NCI-H1694 treated with DMSO at 0.1 percent for 48 hours (cell line): ENCODE measurements around the gene RIPK4.
"Not testable (repeated sequence)": the region's sequence is repeated elsewhere in the genome, so short reads cannot be mapped to it uniquely, and the experiment has no call there.

Experiments used
- DNase-seq: peaks from one replicate; lab custom pipeline; 2025; lab: John Stamatoyannopoulos, UW

RIPK4 gene

DNA sequence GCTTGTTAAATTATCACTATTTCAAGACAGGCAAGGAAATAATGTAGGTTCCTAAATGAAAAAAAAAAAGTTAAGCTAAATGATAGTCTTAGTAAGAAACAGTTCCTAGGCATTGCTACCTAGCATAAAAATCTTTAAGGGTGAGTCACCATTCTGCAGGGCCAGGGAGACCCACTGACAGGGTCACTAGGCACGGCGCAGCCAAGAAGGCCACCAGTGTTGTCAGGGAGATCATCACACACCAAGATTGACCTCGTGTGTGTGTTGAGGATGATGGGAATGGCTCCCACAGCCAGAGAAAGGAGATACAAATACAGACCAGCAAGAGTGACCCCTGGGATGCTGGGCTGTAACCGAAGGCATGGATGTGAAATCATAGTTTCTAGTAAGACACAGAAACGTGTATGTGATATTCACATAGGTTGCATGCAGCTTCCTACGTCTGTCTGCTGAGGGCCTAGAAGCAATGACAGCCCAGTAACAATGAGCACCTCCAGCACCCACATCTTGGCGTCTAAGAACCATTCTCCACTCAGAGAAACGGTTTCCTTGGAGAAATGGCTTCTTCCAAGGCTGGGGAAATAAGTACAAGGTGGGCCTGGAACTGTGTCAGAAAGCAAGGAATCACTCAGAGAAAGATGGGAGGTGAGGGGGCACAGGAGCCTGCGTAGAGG is 29.1 kb downstream of the RIPK4 start:
- no peak for DNase-seq

DNA sequence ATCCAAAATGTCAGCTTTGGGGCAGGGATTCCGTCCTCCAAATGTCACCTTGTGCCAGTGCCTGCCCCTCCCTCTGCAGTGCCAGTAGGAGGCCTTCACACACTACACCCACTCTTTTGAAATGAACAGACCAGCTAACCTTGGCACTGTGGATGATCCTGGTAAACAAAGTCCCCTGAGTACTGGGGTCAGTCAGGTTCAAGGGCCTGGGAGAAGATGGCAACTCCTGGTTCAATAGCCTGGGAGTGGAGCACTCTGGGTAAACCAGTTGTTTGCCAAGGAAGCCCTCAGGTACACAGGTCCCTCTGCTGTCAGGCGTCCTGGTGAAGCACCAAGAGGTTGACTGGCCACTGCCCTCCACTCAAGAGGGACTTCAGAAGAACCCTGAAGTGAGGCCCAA is 30.4 kb downstream of the RIPK4 start:
- no peak for DNase-seq

DNA sequence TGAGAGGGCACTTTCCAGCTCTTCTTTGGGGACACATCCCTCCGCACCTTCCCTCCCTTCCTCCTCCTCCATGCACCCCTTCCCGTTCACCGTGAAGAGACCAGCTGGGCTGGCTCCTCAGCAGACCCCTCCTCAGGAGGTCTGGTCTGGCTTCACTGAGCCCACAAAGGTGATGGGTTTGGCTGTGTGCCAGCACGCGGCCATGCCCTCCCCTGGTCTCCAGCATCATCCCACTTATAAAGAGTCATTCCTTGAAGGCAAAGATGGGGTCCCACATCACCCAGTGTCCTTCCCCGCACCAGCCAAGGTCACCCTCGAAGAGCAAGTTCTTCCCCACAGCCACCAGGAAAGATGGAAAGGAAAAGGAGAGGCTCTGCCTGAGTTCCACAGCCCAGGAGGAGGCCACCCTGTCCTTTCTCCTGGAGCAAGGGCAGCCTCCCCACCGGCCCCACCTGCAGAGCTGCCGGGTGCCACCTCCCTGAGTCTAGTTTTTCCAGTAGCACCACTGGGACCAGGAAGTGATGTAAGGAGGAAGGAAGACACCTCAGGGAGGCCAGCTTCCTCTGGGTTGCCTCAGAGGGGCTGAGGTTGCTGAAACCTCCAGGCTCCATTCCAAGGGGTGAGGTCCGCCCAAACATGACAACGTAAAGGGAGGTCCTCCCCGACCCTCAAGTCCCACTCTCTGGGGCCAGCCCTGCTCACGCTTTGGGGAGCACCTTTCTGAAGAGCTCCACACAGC is 32.7 kb downstream of the RIPK4 start:
- DNase-seq: no peak

- DNase-seq: no peak
Observed at GRCh38 chr21:41731081-41731480, 35.8 kb downstream of the RIPK4 start.

DNA sequence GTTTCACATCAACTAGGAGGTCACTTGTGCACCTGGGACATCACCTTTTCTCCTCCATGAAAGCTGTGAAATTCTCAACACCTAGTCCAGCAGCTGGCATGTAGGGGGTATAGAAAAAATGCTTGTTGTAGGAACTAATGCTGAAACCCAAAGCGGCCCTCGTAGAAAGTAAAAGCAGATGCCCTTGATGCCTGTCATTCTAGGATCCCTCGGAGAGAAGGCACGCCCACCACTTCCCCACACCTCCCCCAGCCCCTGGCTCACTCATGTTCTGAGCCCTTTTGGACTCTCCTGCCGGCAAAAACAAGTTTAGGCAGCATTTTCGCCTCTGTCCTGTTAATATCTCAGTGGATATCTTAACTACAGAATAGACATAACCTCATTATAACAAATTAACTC is 36.5 kb downstream of the RIPK4 start:
- no peak for DNase-seq

DNA sequence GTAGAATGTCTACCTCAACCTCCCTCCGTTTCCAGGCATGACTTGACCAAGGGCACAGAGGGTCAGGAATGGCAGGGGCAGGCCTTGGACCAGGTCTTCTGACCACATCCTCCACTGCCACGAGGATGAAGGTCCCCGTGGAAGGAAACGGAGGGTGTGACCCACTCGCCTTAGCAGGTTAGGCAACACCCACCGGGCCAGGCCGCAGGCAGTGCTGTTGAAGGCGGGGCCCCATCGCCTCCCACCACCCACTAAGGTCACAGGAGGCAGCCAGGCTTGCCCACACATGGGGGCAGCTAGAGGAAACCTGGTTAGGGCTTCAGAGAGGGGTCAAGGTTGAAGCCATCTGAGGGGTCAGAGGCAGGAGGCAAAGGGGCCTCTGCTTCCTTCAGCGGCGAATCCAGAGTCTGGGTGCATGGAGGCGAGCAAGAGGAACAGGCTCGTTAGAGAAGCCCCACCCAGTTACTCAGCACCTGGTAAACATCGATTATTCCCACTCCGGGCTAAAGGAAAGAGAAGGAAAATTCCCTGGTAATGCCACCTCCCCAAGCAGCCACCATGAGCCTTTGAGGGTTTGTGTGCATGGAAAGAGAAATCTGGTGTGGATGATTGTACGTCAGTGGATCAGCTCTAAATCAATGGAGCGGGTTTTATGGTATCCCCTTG is 37.0 kb downstream of the RIPK4 start:
- DNase-seq: no peak

DNA sequence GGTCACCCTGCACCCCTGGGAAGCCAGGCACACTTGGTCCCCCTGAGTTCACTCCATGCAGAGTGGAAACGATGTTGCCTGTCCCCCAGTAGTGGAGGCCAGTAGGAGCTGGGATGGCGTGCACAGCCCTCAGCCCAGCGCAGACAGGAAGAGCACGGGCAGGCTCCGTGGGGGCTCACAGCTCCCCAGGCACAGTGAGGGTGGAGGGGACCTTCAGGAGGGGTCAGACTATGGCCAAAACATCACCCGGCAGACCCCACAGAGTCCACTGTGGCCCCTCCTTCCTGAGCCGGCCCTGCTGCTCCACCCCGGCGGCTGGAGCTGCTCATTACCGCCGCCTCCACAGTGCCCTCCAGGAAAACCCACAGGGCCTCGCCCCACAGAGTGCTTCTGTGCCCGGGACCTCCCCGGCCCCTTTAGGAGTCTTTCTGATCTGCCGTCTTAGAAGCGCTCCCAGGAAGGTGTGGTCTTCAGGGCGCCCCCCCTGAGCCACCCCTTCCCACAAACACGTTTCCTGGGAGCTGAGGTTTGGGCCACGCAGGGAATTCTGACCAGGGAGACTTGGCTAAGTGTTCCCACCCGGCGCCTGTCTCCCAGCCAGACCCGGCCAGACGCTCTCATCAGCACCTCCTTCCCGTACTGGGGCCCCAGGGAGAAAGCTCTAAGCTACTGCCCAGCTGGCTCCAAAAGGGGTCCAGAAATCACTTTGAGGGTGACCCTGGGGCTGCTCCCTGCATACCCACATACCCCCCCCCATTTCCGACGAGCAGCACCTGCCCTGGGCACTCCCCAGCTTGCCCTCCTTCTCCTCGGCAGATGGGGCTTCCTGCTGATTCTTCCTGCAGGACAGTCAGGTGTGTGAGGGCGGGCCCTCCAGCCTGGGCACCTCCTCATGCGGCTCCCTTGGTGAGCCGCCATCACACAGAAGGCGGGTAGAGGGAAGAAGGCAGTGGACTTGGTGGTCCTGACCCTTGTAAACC is 38.8 kb downstream of the RIPK4 start:
- DNase-seq: no peak

DNA sequence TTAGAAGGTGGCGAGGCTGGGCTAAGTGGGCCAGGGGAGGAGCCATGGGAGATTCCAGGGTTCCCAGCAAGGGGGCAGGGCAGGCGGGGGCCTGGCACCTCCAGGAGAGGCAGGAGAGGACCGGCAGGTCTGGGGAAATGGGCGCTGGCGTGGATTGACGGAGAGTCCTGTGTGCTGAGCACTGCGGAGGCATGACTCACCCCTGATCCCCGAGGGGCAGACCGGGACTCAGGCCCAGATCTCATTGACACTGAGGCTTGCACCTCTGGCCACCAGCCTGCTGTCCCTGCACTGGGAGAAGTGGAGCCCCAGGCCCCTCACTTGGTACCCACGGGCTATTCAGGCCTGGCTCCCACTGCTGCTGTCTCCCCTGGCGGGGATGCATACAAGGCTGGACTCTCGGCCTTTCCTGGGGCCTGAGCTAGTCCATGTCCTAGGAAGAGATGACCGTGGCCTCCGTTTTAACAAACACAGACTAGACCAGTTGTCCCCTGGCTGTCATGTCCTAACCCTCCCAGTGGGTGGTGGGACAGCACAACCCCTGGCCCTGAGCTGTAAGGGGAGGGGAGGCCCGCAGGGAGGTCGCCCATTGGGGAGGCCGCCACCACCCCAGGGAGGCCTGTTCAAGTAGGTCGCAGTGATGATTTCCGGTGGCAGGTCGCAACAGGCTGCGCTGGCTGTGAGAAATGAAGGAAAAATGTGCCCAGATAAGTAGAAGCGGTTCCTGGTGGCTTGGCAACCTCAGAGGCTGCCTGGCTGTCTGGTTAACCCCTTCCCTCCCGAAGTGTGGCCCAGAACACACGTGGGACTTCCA is 39.7 kb downstream of the RIPK4 start:
- no peak for DNase-seq

GRCh38 chr21:41726630-41726969 is 40.3 kb downstream of the RIPK4 start:
- DNase-seq: no peak

DNA sequence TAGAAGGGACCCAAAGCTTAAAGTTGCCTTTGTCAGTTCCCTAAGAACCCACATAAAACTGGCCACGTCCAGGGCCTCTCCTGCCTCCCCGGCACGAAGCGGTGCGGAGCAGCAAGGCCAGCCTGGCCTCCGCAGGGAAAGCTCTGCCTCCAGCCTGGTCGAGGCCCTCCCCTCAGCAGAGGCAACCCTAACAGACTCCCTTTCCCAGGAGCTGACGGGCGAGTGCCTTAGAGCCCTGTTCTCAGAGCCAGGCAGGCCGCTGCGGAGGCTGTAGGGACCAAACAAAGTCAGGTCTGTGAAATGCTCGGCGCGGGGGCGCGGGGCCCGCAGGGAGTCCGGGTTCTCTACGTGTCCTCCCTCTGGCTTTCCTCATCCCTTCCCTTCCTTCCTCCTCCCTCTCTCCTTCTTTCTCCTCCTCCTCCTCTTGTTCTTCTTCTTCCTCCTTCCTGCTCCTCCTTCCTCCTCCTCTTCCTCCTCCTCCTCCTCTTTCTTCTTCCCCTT is 40.7 kb downstream of the RIPK4 start:
- DNase-seq: no peak

- no peak for DNase-seq
Observed at GRCh38 chr21:41725421-41726031, 41.3 kb downstream of the RIPK4 start.

DNA sequence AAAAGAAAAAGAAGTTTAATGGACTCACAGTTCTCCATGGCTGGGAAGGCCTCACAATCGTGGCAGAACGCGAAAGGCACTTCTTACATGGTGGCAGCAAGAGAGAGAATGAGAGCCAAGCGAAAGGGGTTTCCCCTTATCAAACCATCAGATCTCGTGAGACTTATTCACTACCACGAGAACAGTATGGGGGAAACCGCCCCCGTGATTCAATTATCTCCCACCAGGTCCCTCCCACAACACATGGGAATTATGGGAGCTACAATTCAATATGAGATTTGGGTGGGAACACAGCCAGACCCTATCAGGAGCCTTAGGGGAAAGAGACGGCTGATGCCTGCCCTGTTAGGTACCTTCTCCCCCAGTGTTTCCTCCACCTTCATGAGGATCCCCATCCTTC is 43.0 kb downstream of the RIPK4 start:
- DNase-seq: not testable (repeated sequence)

GRCh38 chr21:41722052-41723018 is 44.5 kb downstream of the RIPK4 start:
- DNase-seq: no peak

- no peak for DNase-seq
Observed at GRCh38 chr21:41720250-41720649, 46.6 kb downstream of the RIPK4 start.

GRCh38 chr21:41719691-41720090 is 47.2 kb downstream of the RIPK4 start:
- no peak for DNase-seq

DNA sequence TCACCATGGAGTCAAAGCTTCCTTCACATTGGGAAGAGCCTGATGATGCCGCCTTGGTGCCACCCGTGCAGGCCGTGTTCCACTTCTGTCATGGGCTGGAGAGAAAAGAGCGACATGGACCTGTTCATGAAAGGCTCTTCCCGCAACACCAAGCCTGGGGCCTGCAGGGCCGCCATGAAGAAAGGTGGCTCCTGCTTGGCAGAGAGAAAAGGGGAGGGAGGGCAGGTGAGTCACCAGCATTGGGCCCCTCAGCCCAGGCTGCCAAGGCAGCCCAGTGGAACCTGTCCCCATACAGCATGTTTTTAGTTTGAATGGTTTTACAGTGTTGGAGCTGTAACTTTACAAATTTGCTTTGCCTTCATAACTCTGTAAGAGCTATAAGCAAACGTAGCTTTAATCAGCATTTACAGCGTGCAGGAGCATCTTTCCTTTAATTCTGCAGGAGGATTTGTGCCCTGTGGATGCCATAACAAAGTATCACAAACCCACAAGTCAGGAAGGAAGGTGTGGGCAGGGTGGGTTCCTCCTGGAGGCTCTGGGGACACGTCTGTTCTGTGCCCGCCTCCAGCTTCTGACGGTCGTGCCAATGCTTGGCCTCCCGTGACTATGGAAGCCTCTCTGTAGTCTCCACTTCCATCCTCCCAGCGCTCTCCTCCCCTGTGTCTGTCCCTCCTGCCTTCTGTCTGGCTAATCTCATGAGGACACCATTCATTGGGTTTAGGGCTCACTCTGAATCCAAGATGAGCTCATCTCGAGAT is 49.1 kb downstream of the RIPK4 start:
- no peak for DNase-seq

DNA sequence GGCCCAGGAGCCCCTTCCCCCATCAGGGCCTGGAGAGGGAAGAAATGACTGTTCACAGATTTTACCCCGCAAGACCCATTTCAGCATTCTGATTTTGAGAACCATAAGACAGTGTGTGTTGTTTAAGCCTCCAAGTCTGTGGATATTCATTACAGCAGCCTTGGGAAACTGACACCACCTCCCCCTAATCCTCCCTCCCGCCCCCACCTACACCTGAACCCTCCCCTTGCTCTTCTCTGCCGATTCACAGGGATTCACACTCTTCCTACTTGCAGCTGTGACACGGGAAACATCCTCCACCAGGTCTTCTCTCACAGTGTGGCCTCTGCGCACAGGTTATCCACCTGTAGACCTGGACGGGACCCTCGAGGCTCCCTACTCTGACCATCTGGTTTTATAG is 50.1 kb downstream of the RIPK4 start:
- no peak for DNase-seq

DNA sequence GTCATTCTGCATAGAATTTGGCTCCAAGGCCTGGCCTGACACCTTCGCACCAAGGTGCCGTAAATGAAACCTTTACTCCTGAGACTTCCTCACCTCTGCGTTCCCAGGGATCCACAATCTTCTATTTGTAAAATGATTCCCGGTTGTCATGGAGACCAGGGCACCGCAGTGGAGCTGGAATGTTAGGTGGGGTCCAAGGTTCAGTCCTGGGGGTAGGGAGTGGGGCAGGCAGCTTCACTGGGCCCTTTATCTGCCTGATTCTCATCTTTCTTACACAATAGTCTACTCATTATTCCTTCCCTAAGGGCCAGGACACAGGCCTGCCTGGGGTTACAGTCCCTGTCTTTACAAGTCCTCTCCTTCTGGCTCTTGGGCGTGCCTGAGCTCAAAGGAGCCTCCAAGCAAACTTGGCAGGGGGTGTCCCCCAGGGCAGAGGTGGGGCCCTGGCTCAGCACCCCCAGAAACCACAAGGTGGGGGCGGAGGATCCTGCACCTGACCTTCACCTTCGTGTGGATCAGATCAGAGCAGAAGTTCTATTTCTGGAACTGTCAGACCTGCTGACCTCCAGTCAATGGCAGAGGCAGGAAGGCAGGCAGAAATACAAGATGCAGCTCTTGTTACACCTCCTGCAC is 51.1 kb downstream of the RIPK4 start:
- no peak for DNase-seq
